Measurements from ENCODE around the gene SYNGR2.

DNA sequence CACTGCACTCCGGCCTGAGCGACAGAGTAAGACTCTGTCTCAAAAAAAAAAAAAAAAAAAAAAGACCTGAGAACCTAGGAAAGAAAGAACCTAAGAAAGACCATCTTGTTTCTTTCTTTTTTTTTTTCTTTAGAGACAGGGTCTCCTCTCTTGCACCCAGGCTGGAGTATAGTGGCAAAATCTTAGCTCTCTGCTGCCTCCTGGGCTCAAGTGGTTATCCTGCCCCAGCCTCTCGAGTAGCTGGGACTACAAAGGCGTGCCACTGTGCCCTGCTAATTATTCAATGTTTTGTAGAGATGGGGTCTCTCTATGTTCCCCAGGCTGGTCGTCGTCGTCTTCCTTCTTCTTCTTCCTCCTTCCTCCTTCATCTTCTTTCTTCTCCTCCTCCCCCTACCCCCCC is 37.9 kb downstream of the SYNGR2 start:
- TF ChIP-seq POLR2AphosphoS5 (IDR thresholded peaks at IDR 0.05; ENCODE audit: borderline replicate concordance, low read depth, low read length) = no peak
- TF ChIP-seq EZH2 (IDR thresholded peaks at IDR 0.05) = no peak
